Measurements from ENCODE around the gene FOXN1.
"Not testable (repeated sequence)": the region's sequence is repeated elsewhere in the genome, so short reads cannot be mapped to it uniquely, and the experiment has no call there.

FOXN1 gene, protein sequence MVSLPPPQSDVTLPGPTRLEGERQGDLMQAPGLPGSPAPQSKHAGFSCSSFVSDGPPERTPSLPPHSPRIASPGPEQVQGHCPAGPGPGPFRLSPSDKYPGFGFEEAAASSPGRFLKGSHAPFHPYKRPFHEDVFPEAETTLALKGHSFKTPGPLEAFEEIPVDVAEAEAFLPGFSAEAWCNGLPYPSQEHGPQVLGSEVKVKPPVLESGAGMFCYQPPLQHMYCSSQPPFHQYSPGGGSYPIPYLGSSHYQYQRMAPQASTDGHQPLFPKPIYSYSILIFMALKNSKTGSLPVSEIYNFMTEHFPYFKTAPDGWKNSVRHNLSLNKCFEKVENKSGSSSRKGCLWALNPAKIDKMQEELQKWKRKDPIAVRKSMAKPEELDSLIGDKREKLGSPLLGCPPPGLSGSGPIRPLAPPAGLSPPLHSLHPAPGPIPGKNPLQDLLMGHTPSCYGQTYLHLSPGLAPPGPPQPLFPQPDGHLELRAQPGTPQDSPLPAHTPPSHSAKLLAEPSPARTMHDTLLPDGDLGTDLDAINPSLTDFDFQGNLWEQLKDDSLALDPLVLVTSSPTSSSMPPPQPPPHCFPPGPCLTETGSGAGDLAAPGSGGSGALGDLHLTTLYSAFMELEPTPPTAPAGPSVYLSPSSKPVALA

DNA sequence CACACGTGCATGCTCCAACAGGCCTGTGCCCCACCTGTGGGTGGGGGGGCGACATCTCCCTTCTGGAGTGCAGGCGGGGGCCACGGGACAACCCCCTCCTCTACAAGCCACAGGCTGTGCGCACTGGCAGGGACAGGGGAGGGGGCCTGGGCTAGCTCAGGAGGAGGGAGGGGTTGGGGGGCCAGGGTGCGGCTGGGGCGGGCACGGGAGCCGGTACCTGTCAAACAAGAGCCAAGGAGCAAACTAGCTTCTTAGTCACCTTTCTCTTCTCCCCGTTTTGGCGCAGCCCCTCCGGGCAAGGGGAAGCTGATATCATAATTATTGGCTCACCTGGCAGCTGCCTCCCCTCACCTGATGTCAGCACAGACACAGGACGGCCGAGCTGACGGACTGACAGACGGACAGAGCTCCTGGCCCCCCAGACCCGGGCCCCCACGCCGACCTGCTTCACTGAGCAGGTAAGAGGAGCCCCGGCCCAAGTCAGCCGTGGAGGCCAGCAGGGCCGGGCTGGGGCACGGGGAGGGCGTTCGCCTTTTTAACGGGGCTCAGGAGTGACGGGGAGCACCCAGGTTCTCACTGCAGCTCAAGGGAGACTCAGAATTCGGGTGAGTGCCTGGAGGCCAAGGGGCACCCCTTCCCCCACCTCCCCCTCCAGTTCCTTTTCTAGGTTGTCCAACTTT, at the start of gene FOXN1:
FOXN1 (plus strand) TSS at position 363 of the 680 bp plus-strand sequence. CDS start 17,622 bp downstream, outside the sequence.
- H3K4me3 ChIP-seq (replicated peaks; ENCODE audit: low read depth, low read length), result no peak within 1 kb of the TSS
- DNase-seq (ENCODE audit: extremely low read depth, low read depth), result no peak
- TF ChIP-seq, protein P1, sequence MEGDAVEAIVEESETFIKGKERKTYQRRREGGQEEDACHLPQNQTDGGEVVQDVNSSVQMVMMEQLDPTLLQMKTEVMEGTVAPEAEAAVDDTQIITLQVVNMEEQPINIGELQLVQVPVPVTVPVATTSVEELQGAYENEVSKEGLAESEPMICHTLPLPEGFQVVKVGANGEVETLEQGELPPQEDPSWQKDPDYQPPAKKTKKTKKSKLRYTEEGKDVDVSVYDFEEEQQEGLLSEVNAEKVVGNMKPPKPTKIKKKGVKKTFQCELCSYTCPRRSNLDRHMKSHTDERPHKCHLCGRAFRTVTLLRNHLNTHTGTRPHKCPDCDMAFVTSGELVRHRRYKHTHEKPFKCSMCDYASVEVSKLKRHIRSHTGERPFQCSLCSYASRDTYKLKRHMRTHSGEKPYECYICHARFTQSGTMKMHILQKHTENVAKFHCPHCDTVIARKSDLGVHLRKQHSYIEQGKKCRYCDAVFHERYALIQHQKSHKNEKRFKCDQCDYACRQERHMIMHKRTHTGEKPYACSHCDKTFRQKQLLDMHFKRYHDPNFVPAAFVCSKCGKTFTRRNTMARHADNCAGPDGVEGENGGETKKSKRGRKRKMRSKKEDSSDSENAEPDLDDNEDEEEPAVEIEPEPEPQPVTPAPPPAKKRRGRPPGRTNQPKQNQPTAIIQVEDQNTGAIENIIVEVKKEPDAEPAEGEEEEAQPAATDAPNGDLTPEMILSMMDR (IDR thresholded peaks at IDR 0.05; ENCODE audit: low read depth, low read length, missing control alignments), result no peak

DNA sequence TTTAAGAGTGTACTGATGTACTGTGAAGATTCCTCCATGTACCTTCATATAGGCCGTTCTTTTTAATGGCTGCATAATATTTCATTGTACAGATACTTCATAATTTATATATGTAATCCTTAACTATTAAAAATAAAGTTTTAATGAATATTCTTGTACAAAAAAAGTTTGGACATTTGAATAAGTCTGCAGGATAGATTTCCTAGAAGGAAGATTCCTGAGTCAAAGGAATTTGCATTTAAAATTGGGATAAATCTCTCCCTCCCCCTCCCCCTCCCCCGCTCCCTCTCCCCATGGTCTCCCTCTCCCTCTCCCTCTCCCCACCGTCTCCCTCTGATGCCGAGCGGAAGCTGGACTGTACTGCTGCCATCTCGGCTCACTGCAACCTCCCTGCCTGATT, 48.3 kb upstream of the FOXN1 start:
- TF ChIP-seq, protein P1 (IDR thresholded peaks at IDR 0.05; ENCODE audit: low read depth, low read length, missing control alignments), result no peak
- H3K4me3 ChIP-seq (replicated peaks; ENCODE audit: low read depth, low read length), result no peak overlapping the region
- no peak for DNase-seq (ENCODE audit: extremely low read depth, low read depth)

DNA sequence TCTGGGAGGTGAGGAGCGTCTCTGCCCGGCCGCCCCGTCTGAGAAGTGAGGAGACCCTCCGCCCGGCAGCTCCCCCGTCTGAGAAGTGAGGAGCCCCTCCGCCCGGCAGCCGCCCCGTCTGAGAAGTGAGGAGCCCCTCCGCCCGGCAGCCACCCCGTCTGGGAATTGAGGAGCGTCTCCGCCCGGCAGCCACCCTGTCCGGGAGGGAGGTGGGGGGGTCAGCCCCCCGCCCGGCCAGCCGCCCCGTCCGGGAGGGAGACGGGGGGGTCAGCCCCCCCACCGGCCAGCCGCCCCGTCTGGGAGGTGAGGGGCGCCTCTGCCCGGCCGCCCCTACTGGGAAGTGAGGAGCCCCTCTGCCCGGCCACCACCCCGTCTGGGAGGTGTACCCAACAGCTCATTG, 47.3 kb upstream of the FOXN1 start:
- H3K4me3 ChIP-seq (replicated peaks; ENCODE audit: low read depth, low read length); DNase-seq (ENCODE audit: extremely low read depth, low read depth): not testable (repeated sequence)

DNA sequence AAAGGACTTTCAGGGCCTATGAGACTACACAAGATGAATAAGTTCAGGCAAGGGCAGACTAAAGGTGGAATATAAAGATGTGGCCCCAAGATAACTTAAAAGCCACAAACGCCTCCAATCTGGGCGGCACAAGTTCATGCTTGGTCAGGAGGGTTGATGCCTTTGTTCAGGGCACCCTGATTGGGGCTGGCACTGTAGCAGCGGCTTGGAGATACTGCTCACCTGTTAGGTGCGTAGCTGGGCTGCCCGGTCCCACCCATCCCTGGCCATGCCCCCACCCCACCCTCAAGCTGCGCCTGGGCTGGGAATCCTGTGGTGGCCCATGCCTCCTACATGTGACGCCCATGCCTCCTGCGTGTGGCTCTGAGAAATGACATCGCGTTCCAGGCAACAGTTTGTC, 45.2 kb upstream of the FOXN1 start:
- DNase-seq (ENCODE audit: extremely low read depth, low read depth), result no peak
- H3K4me3 ChIP-seq (replicated peaks; ENCODE audit: low read depth, low read length), result no peak overlapping the region
- TF ChIP-seq, protein P1 (IDR thresholded peaks at IDR 0.05; ENCODE audit: low read depth, low read length, missing control alignments), result no peak

DNA sequence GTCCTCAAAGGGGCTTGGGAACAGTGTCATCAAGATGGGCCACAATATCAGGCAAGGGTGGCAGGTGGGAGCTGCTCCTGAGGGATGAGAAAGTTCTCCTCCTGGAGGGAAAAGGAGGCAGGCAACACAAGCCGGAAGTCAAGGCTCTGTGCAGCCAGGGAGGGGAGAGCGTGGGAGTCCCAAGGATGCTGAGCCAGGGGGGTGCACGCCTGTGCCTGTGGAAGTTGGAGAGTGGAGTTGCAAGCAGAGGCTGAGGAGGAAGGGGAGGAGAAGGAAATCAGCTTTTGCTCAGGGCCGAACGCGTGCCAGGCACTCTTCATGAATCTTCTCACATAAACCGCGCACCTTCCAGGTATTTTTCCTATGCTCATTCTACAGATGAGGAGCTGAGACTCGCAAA, 40.1 kb upstream of the FOXN1 start:
- TF ChIP-seq, protein P1 (IDR thresholded peaks at IDR 0.05; ENCODE audit: low read depth, low read length, missing control alignments), result no peak
- no peak for DNase-seq (ENCODE audit: extremely low read depth, low read depth)
- no peak overlapping the region for H3K4me3 ChIP-seq (replicated peaks; ENCODE audit: low read depth, low read length)

DNA sequence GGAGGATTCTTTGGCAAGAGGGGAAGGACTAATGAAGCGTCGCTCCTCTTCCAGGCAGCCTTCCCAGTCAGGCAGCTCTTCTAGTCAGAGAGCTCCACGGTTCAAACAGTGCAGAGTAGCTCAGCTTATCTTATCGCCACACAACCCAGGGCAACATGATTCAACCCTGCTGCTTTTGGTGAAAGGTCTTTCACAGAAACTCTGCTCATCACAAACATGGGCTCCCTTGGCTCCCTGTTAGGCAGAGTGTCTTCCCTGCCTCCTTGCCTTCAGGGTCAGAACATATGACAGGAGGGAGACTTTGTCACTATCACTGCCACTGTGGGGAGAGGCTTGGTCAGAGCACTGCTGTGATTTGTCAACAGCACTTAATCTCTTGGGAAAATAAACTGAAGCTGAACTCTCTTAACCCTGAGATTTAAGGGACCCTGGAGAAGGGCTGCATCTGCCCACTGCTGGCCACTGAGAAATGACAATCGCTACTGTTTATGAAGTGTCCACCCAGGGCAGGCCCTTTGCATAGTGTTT, 39.6 kb upstream of the FOXN1 start:
- DNase-seq (ENCODE audit: extremely low read depth, low read depth), result no peak
- TF ChIP-seq, protein P1 (IDR thresholded peaks at IDR 0.05; ENCODE audit: low read depth, low read length, missing control alignments), result no peak
- no peak overlapping the region for H3K4me3 ChIP-seq (replicated peaks; ENCODE audit: low read depth, low read length)
